Measurements from ENCODE around the gene CCBE1.

- no peak for TF ChIP-seq ELF4 (IDR thresholded peaks at IDR 0.05)
- no peak for TF ChIP-seq L3MBTL2 (conservative IDR thresholded peaks at IDR 0.05)
- TF ChIP-seq TARDBP (IDR thresholded peaks at IDR 0.05) = no peak
- no peak for TF ChIP-seq SUZ12 (IDR thresholded peaks at IDR 0.05)
- no peak for TF ChIP-seq HDGF (IDR thresholded peaks at IDR 0.05; ENCODE audit: borderline replicate concordance)
- no peak for TF ChIP-seq FOXM1 (IDR thresholded peaks at IDR 0.05; ENCODE audit: borderline replicate concordance)
- no peak for TF ChIP-seq PKNOX1 (IDR thresholded peaks at IDR 0.05)
- no peak for TF ChIP-seq FOXA1 (IDR thresholded peaks at IDR 0.05)
- TF ChIP-seq ARNT (IDR thresholded peaks at IDR 0.05) = no peak
- TF ChIP-seq CTBP1 (IDR thresholded peaks at IDR 0.05; ENCODE audit: borderline replicate concordance) = no peak
- TF ChIP-seq SP1 (IDR thresholded peaks at IDR 0.05) = no peak
Measured at GRCh38 chr18:59740141-59740540, 42.9 kb upstream of the CCBE1 start.

Data from HEK293T (cell line).